Measurements from ENCODE around the gene ZDHHC23.

- TF ChIP-seq, protein P1, sequence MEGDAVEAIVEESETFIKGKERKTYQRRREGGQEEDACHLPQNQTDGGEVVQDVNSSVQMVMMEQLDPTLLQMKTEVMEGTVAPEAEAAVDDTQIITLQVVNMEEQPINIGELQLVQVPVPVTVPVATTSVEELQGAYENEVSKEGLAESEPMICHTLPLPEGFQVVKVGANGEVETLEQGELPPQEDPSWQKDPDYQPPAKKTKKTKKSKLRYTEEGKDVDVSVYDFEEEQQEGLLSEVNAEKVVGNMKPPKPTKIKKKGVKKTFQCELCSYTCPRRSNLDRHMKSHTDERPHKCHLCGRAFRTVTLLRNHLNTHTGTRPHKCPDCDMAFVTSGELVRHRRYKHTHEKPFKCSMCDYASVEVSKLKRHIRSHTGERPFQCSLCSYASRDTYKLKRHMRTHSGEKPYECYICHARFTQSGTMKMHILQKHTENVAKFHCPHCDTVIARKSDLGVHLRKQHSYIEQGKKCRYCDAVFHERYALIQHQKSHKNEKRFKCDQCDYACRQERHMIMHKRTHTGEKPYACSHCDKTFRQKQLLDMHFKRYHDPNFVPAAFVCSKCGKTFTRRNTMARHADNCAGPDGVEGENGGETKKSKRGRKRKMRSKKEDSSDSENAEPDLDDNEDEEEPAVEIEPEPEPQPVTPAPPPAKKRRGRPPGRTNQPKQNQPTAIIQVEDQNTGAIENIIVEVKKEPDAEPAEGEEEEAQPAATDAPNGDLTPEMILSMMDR (IDR thresholded peaks at IDR 0.05; ENCODE audit: insufficient read depth, low read depth, low read length) = no peak
- no peak for TF ChIP-seq EZH2 (IDR thresholded peaks at IDR 0.05; ENCODE audit: insufficient read depth, low read length)
Observed at GRCh38 chr3:113977822-113978221, 30.0 kb downstream of the ZDHHC23 start.
